Panc1 (cell line): ENCODE measurements around the gene SH3TC2.

Source experiments
- POLR2AphosphoS5 ChIP-seq: IDR thresholded peaks from 2 replicates; pipeline ENCODE4 v1.6.1; 2012; ENCODE audit warnings: mild to moderate bottlenecking, low read depth, low read length, moderate library complexity
- SIN3A ChIP-seq: IDR thresholded peaks from 2 replicates; pipeline ENCODE4 v1.6.1; 2012; ENCODE audit warnings: low read depth, mild to moderate bottlenecking, low read length, moderate library complexity, borderline replicate concordance; ENCODE audit not compliant: insufficient read depth
- TCF7L2 ChIP-seq: IDR thresholded peaks from 2 replicates; pipeline ENCODE4 v1.6.1; 2011; ENCODE audit warnings: mild to moderate bottlenecking, low read depth, low read length, inconsistent platforms
- TF ChIP-seq, protein P1 (sequence below): fragments of 450-650 bp; IDR thresholded peaks from 2 replicates; pipeline ENCODE4 v1.5.1; 2017; ENCODE audit warnings: mild to moderate bottlenecking
- TF ChIP-seq, protein P2 (sequence below), 2 experiments: IDR thresholded peaks; 2 replicates each; pipeline ENCODE4 v1.6.1; 2011 to 2012; ENCODE audit warnings: low read depth in 2 of 2, control low read depth in 1 of 2, low read length in 1 of 2, mild to moderate bottlenecking in 1 of 2, moderate library complexity in 1 of 2; ENCODE audit not compliant: insufficient read depth in 1 of 2

DNA sequence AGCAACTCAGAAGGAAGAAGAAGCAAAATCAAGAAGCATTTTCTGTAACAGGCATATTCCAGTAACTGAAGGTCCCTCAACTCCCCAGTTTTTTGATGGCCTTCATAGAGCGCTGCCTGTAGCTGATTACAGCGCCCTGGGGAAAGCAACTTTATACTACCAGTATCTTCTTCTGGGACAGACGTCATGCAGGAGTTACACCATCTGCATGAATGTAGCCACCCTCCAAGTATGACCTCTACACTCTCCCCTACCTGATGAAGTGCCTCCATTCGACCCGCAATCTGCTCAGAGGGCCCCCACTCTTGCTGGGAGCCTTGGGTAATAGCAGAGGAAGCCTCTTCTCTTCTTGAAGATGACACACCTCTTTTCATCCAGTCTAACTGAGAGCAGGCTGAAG lies 21.0 kb upstream of the SH3TC2 start:
- TF ChIP-seq, protein P1, sequence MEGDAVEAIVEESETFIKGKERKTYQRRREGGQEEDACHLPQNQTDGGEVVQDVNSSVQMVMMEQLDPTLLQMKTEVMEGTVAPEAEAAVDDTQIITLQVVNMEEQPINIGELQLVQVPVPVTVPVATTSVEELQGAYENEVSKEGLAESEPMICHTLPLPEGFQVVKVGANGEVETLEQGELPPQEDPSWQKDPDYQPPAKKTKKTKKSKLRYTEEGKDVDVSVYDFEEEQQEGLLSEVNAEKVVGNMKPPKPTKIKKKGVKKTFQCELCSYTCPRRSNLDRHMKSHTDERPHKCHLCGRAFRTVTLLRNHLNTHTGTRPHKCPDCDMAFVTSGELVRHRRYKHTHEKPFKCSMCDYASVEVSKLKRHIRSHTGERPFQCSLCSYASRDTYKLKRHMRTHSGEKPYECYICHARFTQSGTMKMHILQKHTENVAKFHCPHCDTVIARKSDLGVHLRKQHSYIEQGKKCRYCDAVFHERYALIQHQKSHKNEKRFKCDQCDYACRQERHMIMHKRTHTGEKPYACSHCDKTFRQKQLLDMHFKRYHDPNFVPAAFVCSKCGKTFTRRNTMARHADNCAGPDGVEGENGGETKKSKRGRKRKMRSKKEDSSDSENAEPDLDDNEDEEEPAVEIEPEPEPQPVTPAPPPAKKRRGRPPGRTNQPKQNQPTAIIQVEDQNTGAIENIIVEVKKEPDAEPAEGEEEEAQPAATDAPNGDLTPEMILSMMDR: no peak
- TF ChIP-seq, protein P2, sequence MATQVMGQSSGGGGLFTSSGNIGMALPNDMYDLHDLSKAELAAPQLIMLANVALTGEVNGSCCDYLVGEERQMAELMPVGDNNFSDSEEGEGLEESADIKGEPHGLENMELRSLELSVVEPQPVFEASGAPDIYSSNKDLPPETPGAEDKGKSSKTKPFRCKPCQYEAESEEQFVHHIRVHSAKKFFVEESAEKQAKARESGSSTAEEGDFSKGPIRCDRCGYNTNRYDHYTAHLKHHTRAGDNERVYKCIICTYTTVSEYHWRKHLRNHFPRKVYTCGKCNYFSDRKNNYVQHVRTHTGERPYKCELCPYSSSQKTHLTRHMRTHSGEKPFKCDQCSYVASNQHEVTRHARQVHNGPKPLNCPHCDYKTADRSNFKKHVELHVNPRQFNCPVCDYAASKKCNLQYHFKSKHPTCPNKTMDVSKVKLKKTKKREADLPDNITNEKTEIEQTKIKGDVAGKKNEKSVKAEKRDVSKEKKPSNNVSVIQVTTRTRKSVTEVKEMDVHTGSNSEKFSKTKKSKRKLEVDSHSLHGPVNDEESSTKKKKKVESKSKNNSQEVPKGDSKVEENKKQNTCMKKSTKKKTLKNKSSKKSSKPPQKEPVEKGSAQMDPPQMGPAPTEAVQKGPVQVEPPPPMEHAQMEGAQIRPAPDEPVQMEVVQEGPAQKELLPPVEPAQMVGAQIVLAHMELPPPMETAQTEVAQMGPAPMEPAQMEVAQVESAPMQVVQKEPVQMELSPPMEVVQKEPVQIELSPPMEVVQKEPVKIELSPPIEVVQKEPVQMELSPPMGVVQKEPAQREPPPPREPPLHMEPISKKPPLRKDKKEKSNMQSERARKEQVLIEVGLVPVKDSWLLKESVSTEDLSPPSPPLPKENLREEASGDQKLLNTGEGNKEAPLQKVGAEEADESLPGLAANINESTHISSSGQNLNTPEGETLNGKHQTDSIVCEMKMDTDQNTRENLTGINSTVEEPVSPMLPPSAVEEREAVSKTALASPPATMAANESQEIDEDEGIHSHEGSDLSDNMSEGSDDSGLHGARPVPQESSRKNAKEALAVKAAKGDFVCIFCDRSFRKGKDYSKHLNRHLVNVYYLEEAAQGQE (IDR thresholded peaks at IDR 0.05; ENCODE audit: insufficient read depth in 1 of 2, low read depth in 2 of 2, low read length in 1 of 2): no peak
- TF ChIP-seq POLR2AphosphoS5: no peak
- TF ChIP-seq TCF7L2: no peak
- TF ChIP-seq SIN3A: no peak
